Fibroblast of the aortic adventitia (primary cell): ENCODE measurements around the gene PPP3R2. TPM values are rescaled to one million over a fixed set of nuclear protein-coding genes. Genes with fewer than 3 reads are reported as not detected.
"Not testable (repeated sequence)": the region's sequence is repeated elsewhere in the genome, so short reads cannot be mapped to it uniquely, and the experiment has no call there.

Experiments
- DNase-seq: peaks from one replicate; pipeline ENCODE4 v3.0.0-alpha.2; 2010; ENCODE audit warnings: low read depth
- H3K4me3 ChIP-seq: 2 replicates; pipeline ENCODE4 v1.5.1; 2011; ENCODE audit warnings: low read depth, mild to moderate bottlenecking, control low read depth, low read length, moderate library complexity
- total RNA-seq: library from RNA; depleted of rRNA; stranded (reverse); fragments of >200 nt; gene quantifications from 2 replicates; pipeline ENCODE4 v1.2.3, GENCODE V29; 2012; ENCODE audit warnings: low replicate concordance
- TF ChIP-seq, protein P1 (sequence below): IDR thresholded peaks from 2 replicates; pipeline ENCODE4 v1.5.1; 2011; ENCODE audit warnings: mild to moderate bottlenecking, low read length, control low read depth, inconsistent platforms; ENCODE audit not compliant: insufficient read depth

The PPP3R2 gene
- total RNA-seq, 1 donor: not detected

DNA sequence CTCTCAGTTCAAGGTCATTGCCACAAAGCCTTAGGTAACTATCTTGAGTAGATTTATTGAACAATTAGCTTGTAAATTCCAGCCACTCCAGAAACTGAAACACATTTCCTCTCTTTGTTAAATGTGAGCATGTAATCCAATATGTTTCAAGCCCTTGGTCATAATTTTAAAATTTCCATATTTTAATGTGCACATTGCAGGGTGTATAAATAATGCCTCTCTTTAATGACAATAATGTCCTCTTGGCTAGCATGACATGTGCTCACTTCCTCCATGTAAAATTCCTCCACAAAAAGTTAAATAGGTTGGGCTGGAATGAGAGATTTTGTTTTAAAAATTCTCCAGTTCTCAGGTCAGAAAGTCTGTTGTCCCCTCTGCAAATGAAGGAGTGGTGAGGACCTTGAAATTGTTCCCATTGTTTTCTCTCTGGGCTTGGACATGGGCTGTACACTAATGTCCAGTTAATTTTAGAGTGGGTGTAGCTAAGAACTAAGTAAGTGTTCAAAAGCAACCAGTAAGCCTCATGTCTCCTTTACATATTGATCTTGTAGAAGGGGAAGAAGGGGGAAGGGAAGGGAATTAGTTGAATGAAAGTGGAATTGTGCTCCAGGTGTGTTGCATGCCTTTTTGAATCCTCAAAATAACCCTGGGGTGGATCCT, 2.9 kb downstream of the PPP3R2 start:
- no peak overlapping the region for H3K4me3 ChIP-seq
- TF ChIP-seq, protein P1, sequence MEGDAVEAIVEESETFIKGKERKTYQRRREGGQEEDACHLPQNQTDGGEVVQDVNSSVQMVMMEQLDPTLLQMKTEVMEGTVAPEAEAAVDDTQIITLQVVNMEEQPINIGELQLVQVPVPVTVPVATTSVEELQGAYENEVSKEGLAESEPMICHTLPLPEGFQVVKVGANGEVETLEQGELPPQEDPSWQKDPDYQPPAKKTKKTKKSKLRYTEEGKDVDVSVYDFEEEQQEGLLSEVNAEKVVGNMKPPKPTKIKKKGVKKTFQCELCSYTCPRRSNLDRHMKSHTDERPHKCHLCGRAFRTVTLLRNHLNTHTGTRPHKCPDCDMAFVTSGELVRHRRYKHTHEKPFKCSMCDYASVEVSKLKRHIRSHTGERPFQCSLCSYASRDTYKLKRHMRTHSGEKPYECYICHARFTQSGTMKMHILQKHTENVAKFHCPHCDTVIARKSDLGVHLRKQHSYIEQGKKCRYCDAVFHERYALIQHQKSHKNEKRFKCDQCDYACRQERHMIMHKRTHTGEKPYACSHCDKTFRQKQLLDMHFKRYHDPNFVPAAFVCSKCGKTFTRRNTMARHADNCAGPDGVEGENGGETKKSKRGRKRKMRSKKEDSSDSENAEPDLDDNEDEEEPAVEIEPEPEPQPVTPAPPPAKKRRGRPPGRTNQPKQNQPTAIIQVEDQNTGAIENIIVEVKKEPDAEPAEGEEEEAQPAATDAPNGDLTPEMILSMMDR: no peak
- DNase-seq: no peak

DNA sequence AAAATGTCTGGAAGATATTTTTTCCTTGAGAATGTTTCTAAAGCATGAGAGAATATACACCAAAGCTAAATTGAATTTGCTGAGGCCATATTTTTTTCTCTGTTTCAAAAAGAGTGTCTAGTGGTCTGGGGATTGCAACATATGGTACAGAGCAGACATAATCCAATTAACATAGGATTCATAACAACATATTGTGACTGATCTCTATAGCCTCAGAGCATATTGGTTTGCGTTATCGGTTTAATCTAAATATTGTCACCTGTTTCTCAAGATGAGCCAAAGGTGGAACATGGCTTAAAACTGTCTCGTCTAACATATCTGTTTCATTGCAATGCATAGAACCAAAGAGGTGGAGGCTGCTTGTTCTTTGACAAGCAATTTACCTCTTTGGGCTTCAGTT, 3.9 kb downstream of the PPP3R2 start:
- H3K4me3 ChIP-seq: no peak overlapping the region
- DNase-seq: no peak
- TF ChIP-seq, protein P1: no peak

DNA sequence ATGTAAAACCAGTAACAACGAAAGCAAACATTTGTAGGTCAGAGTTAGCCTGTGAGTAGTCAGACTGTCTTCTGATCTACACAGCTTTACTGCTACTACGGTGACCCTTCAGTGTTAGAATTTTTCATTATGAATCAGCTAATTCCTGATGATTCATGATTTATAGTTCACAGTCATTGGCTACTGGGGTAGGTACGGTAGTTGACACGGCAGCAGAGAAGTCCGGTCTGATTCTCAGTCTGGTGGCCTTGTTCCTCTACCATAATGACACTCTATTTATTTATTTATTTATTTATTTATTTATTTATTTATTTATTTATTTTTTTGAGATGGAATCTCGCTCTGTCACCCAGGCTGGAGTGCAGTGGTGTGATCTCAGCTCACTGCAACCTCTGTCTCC, 4.7 kb downstream of the PPP3R2 start:
- not testable (repeated sequence) for H3K4me3 ChIP-seq, DNase-seq

DNA sequence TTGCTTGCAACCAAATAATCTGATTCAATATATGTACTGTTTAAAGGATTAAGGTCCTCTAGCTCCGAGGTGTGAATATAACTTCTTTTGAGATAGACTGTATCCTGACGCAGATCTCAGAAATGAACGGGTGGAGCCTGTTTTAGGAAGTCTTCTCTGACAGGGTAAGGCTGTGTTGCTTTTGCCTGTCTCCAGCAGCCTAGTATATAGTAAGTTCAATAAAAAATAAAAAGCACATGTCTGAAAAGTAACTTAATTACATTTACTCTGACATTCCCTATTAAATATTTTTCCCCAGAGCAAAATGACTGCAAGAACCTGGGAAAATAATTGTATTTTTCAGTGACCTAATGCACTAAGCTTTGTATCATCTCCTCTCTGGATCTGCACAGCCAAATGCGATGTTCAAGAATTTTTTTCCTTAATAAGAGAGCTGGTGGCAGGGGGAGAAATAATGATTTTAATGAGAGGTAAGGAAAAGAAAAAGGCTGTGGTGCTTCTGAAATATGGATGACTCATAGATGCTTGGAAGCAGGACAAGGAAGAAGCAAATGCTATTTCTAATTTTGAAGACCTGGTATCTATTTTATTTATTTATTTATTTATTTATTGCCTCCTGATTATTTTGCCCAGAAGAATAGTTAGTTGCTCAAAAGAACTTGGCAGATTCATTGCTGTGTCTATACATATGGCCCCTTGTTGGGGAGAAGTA, 7.3 kb downstream of the PPP3R2 start:
- TF ChIP-seq, protein P1: no peak
- no peak overlapping the region for H3K4me3 ChIP-seq
- no peak for DNase-seq

DNA sequence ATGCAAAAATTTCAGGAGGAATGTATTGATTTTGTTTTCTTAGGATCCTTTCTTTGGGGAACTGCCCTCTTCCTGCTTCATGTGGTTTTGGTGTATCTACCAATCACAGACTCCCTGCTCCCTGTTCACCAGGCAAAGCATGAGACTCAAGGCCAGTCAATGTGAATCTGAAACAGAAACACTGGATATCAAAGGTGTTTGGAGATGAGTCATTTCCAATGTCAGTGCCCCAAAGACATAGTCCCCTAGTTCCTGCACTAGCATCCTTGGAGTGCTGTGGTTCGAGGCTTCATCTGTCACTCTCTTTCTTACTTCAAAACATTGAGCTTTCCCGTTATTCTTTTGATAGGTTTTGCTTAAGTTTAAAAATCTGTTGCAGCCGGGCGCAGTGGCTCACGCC, 8.1 kb downstream of the PPP3R2 start:
- TF ChIP-seq, protein P1: no peak
- no peak overlapping the region for H3K4me3 ChIP-seq
- DNase-seq: no peak

DNA sequence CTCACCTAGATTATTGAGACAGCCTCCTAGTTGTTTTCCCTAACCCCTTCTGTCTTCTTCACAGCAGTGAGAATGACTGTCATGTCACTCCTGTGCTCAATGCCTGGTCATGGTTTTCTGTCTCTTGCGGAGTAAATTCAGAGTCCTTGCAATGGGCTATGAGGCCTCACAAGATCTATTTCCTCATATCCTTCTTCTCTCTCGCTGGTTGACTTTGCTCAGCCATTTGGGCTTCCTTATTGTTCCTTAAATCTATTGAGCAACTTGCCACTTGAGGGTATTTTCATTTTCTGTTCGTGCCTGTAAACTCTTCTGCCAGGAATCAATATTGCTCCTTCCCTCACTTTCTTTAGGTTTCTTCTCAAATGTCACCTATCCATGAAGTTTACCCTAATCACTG, 9.0 kb downstream of the PPP3R2 start:
- H3K4me3 ChIP-seq: no peak overlapping the region
- DNase-seq: no peak
- TF ChIP-seq, protein P1: no peak

DNA sequence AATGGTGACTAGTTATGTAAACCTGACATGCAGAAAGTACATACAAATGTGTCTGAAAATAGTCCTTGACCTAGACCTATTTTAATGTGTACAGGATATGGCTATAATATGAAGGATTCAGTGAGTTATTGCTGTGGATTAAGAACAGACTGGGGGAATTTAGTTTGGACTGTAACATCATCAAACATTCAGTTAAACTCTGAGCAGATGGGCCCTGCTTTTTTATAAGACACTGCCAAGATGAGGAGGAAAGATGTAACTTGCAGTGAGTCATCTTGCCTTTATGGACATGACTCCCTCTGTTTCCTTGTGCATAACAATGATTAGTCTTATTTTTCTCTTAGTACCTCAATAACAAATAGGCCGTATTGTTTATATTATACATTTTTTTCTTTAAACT, 12.2 kb downstream of the PPP3R2 start:
- TF ChIP-seq, protein P1: no peak
- no peak overlapping the region for H3K4me3 ChIP-seq
- DNase-seq: peak; percentile 17
